ENCODE measurements around the gene C19orf73.

C19orf73 gene

DNA sequence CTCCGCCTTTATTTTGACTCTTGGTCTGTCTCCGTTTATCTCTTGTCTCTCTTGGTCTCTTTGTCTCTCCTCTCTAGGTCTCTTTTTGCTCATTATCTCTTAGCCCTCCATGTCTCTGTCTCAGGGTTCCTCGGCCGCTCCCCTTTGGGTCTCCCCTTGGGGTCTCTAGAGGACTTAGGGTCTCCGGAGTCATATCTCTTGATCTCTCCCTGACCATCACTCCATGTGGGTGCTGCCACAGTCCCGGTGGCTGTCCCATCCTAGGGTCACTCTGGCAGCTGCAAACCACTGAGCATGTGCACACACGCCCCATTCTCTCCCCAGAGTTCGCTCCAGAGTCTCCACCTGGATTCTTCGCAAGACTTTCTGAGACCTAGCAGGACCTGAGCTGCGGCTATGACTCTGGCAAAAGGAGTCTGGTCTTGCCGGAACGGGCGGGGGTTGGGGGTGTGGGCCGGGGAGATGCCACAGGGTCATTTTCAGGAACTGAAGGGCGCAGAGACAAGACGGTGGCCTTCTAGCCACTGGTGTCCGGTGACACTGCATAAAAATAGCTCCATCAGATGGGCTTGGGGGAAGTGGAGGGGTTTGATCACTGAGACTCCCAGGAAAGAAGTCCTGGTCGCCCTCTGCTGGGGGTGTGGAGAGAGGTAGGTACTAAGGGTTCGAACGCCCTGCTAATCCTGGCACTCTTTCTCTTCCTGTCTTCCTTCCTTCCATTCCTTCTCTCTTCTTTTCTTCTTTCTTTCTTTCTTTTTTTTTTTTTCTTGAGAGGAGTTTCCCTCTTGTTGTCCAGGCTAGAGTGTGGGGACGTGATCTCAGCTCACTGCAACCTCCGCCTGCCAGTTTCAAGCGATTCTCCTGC lies 45.2 kb downstream of the C19orf73 start:
- peak; percentile 60 for ATAC-seq
- TF ChIP-seq SNAI2 (CRISPR knock-in tag; IDR thresholded peaks at IDR 0.05) (no peak), TCF4 (CRISPR knock-in tag; IDR thresholded peaks at IDR 0.05; ENCODE audit: borderline replicate concordance) (no peak), CSDC2 (CRISPR knock-in tag; IDR thresholded peaks at IDR 0.05) (no peak), RARB (CRISPR knock-in tag; IDR thresholded peaks at IDR 0.05) (no peak), ZC3H10 (CRISPR knock-in tag; IDR thresholded peaks at IDR 0.05) (no peak), ARNTL (CRISPR knock-in tag; IDR thresholded peaks at IDR 0.05; ENCODE audit: borderline replicate concordance, low read depth) (no peak)

DNA sequence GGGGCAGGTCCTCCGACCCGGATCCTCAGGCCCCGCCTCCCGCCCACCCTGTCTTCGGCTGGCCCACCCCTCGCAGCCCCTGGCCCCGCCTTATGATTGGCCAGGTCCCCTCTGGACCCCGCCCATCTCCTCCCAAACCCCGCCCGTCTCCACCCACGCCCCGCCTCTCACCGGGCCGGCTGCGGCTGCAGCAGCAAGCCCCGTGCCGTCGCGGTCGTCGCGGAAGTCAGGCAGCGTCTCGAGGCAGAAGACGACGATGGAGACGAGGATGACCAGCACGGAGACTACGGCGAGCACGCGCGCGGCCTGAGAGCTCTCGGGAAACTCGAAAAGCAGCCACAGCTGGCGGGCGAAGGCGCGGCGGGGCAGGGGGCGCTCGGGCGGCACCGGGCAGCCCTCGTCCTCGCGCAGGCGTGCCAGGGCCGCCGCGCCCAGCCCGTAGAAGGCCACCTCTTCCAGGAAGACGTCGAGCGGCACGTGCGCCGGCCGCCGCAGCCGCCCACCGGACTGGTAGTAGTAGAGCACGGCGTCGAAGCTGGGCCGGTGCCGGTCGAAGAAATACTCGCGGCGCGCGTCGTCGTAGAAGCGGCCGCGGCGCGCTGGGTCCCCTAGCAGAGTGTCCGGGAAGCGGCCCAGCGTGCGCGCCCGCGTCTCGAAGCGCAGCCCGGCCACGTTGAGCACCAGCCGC lies 46.9 kb downstream of the C19orf73 start:
- peak; percentile 17 for ATAC-seq
- TF ChIP-seq ZFP30 (CRISPR knock-in tag; IDR thresholded peaks at IDR 0.05), result no peak
- TF ChIP-seq ESRRG (CRISPR knock-in tag; IDR thresholded peaks at IDR 0.05), result no peak
- TF ChIP-seq, protein P1, sequence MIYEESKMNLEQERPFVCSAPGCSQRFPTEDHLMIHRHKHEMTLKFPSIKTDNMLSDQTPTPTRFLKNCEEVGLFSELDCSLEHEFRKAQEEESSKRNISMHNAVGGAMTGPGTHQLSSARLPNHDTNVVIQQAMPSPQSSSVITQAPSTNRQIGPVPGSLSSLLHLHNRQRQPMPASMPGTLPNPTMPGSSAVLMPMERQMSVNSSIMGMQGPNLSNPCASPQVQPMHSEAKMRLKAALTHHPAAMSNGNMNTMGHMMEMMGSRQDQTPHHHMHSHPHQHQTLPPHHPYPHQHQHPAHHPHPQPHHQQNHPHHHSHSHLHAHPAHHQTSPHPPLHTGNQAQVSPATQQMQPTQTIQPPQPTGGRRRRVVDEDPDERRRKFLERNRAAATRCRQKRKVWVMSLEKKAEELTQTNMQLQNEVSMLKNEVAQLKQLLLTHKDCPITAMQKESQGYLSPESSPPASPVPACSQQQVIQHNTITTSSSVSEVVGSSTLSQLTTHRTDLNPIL (CRISPR knock-in tag; IDR thresholded peaks at IDR 0.05; ENCODE audit: low read depth), result no peak
- TF ChIP-seq GLIS3 (CRISPR knock-in tag; IDR thresholded peaks at IDR 0.05), result no peak
- no peak for TF ChIP-seq CSDC2 (CRISPR knock-in tag; IDR thresholded peaks at IDR 0.05)
- TF ChIP-seq ZNF565 (CRISPR knock-in tag; conservative IDR thresholded peaks at IDR 0.05; ENCODE audit: low read depth), result no peak
- no peak for TF ChIP-seq TOX (CRISPR knock-in tag; IDR thresholded peaks at IDR 0.05; ENCODE audit: borderline replicate concordance)
- TF ChIP-seq, protein P2, sequence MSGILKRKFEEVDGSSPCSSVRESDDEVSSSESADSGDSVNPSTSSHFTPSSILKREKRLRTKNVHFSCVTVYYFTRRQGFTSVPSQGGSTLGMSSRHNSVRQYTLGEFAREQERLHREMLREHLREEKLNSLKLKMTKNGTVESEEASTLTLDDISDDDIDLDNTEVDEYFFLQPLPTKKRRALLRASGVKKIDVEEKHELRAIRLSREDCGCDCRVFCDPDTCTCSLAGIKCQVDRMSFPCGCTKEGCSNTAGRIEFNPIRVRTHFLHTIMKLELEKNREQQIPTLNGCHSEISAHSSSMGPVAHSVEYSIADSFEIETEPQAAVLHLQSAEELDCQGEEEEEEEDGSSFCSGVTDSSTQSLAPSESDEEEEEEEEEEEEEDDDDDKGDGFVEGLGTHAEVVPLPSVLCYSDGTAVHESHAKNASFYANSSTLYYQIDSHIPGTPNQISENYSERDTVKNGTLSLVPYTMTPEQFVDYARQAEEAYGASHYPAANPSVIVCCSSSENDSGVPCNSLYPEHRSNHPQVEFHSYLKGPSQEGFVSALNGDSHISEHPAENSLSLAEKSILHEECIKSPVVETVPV (CRISPR knock-in tag; IDR thresholded peaks at IDR 0.05), result no peak
- TF ChIP-seq SNAI2 (CRISPR knock-in tag; IDR thresholded peaks at IDR 0.05), result no peak
- no peak for TF ChIP-seq BACH2 (CRISPR knock-in tag; IDR thresholded peaks at IDR 0.05; ENCODE audit: borderline replicate concordance)

DNA sequence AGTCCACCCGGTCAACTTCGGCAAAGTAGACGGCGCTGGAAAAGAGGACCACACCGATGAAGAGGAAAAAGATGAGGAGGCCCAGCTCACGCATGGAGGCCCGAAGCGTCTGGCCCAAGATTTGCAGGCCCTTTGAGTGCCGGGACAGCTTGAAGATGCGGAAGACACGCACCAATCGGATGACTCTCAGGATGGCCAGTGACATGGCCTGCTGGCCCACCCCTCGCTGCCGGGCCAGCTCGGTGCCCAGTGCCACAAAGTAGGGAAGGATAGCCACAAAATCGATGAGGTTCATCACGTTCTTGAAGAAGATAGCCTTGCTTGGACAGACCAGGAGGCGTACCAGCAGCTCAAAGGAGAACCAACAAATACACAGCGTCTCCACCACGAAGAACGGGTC lies 48.5 kb downstream of the C19orf73 start:
- no peak for ATAC-seq
- TF ChIP-seq PPARA (CRISPR knock-in tag; IDR thresholded peaks at IDR 0.05; ENCODE audit: borderline replicate concordance) (no peak), ZC3H10 (CRISPR knock-in tag; IDR thresholded peaks at IDR 0.05) (no peak), RARB (CRISPR knock-in tag; IDR thresholded peaks at IDR 0.05) (no peak), ZFP3 (CRISPR knock-in tag; IDR thresholded peaks at IDR 0.05) (no peak), ZNF70 (CRISPR knock-in tag; IDR thresholded peaks at IDR 0.05) (no peak), ZFP30 (CRISPR knock-in tag; IDR thresholded peaks at IDR 0.05) (no peak)

DNA sequence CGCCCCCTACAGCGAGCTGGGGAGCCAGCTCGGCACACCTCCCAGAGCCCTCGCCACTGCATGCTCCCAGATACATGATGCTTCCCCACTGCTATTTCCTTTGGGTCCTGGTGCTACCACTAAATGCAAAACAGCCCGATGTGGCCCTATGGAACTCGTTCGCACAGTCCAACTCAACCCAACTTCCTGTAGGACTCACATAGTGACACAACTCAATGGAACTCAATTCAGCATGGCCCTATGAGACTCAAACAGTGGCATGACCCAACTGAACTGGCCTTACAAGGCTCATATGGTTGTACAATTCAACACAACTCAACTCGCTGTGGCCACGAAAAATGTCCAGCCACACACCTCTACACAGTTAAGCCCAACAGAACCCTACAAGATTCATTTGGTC lies 49.9 kb downstream of the C19orf73 start:
- ATAC-seq, result no peak
- TF ChIP-seq ZC3H10 (CRISPR knock-in tag; IDR thresholded peaks at IDR 0.05) (no peak), ZNF8 (CRISPR knock-in tag; IDR thresholded peaks at IDR 0.05) (no peak), ZFP30 (CRISPR knock-in tag; IDR thresholded peaks at IDR 0.05) (no peak), ISL1 (CRISPR knock-in tag; IDR thresholded peaks at IDR 0.05) (no peak), ESRRG (CRISPR knock-in tag; IDR thresholded peaks at IDR 0.05) (no peak), PPARA (CRISPR knock-in tag; IDR thresholded peaks at IDR 0.05; ENCODE audit: borderline replicate concordance) (no peak), ZNF565 (CRISPR knock-in tag; conservative IDR thresholded peaks at IDR 0.05; ENCODE audit: low read depth) (no peak), ZFP3 (CRISPR knock-in tag; IDR thresholded peaks at IDR 0.05) (no peak), CSDC2 (CRISPR knock-in tag; IDR thresholded peaks at IDR 0.05) (no peak), BACH2 (CRISPR knock-in tag; IDR thresholded peaks at IDR 0.05; ENCODE audit: borderline replicate concordance) (no peak), ZNF70 (CRISPR knock-in tag; IDR thresholded peaks at IDR 0.05) (no peak), TCF4 (CRISPR knock-in tag; IDR thresholded peaks at IDR 0.05; ENCODE audit: borderline replicate concordance) (no peak)
- TF ChIP-seq, protein P2 (CRISPR knock-in tag; IDR thresholded peaks at IDR 0.05), result no peak
